ENCODE results near the gene SULF2.

Gene SULF2

DNA sequence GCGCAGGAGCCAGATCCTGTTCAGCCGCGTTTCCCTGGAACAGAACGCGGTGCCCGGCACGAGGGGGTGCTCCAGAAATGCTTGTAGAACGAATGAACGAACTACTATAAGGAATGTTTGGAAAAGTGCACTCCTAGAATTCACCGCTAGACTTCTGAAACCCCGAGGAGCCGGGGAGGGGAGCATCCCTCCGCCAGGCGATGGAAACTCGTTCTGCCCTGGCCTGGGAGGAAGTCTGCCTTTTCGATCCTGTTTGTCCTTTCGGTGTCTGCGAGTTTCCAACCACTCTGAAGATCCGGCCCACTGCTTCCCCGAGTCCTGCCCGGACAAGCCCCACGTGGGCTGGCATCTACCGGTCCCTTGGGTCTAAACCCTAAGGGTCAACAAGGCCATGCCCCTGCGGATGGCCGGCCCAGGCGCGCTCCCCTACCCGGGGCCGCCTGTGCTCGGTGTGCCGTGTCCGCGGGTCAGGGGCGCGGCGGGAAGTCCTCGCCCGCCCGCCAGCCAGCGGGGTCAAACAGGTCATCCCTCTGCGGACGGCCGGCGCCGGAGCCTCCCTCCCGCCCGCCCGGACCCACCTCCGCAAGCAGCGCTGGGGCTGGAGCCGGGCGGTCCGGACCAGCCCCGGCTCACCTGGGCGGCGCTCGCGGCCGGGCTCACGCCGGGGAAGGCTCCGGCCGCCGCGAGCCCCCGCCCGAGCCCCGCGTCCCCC, 526 bp downstream of the SULF2 start:
- Histone ChIP-seq H3K27me3 (ENCODE audit: control insufficient read depth in 2 of 2, insufficient read depth in 2 of 2, low read length in 2 of 2) (no peaks in the 10 kb centered on the region), H3K4me3 (ENCODE audit: low read length in 2 of 2) (peak overlapping the region; percentile 73 to 77), H3K27ac (ENCODE audit: low read depth in 2 of 2, low read length in 2 of 2) (peak overlapping the region; percentile 16 to 60), H3K9me3 (ENCODE audit: control insufficient read depth in 2 of 2, low read length in 2 of 2) (no peaks in the 10 kb centered on the region), H3K36me3 (ENCODE audit: control insufficient read depth in 2 of 2, insufficient read depth in 2 of 2, low read length in 2 of 2) (no peaks in the 10 kb centered on the region), H3K9ac (ENCODE audit: low read depth in 1 of 2, low read length in 2 of 2) (peak overlapping the region; percentile 41 to 73), H3K4me1 (ENCODE audit: control insufficient read depth in 2 of 2, insufficient read depth in 2 of 2, low read length in 2 of 2) (peaks cover 20 to 24% of the 10 kb centered on the region in 2 donors)

DNA sequence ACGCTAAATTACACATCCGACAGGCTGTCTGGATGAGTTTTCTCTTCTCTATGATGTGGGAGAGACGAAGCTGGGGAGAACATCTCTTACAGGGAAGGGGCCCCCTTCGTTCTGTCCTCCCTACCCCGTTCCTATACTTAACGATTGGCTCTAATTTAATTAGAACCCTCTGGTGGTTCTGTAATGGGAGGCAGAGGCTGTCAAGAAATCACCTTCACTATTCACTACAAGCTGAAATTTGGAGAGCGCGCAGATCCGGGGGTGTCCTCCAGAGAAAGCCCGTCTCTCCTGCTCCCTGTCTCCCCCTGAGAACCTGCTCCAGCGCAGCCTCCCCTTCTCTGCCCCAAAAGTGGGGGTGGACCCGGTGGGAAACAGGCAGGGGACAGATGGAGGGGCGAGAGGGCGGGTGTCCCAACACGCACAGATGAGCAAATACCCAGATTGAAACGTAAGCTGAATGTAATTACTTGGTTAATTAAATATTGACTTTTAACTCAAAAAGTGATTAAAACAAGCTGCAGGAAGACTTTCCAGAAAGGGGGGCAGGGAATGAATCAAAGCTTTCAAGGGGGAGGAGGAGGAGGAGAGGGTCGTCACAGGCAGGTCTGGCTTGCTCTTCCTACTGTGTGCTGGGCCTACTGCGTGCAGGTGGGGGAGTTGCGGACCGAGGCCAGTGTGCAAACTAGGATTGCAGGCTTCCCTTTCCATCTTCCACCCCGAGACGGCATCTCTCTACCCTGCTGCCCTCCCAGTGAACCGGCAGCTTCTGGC, 1.3 kb downstream of the SULF2 start:
- H3K27ac ChIP-seq (ENCODE audit: low read depth in 2 of 2, low read length in 2 of 2) = peak overlapping the region in 1 of 2 donors; percentile 16
- H3K27me3 ChIP-seq (ENCODE audit: control insufficient read depth in 2 of 2, insufficient read depth in 2 of 2, low read length in 2 of 2) = no peaks in the 10 kb centered on the region
- peak overlapping the region; percentile 41 to 73 for H3K9ac ChIP-seq (ENCODE audit: low read depth in 1 of 2, low read length in 2 of 2)

DNA sequence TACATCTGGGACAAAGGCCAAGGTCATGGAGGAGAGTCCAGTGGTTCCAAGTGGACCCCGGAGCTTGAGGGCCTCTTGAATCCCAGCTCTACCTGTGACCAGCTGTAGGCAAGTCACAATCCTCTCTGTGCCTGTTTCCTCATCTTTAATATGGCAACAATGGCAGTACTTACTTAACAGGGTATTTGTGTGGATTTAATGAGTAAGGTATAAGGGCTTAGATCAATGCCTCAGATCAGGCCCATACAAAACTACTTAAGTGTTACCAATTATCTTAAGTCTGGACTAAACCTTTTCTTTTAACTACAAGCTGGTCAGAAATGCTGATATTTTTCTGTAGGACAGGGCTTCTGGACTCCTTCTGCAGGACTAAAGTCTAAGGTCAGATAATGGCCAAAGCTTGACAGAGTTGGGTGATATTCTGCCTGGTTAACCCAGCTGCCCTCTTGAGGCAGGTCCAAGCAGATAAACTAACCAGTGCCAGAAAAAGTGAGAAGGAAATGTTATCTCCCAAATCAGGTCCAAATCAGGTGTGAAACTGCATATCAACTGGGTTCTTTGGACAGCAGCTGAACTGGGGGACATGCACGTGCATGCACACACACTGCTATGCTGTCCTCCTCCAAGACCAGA, 2.2 kb downstream of the SULF2 start:
- Histone ChIP-seq H3K9ac (ENCODE audit: low read depth in 1 of 2, low read length in 2 of 2) (no peak overlapping the region), H3K27ac (ENCODE audit: low read depth in 2 of 2, low read length in 2 of 2) (no peak overlapping the region), H3K36me3 (ENCODE audit: control insufficient read depth in 2 of 2, insufficient read depth in 2 of 2, low read length in 2 of 2) (no peaks in the 10 kb centered on the region), H3K27me3 (ENCODE audit: control insufficient read depth in 2 of 2, insufficient read depth in 2 of 2, low read length in 2 of 2) (no peaks in the 10 kb centered on the region), H3K4me1 (ENCODE audit: control insufficient read depth in 2 of 2, insufficient read depth in 2 of 2, low read length in 2 of 2) (peaks cover 19 to 21% of the 10 kb centered on the region in 2 donors), H3K4me3 (ENCODE audit: low read length in 2 of 2) (no peak overlapping the region), H3K9me3 (ENCODE audit: control insufficient read depth in 2 of 2, low read length in 2 of 2) (no peaks in the 10 kb centered on the region)

More for the DNA sequence above, 1.3 kb downstream of the SULF2 start:
- Histone ChIP-seq H3K4me1 (ENCODE audit: control insufficient read depth in 2 of 2, insufficient read depth in 2 of 2, low read length in 2 of 2) (peaks cover 19 to 20% of the 10 kb centered on the region in 2 donors), H3K36me3 (ENCODE audit: control insufficient read depth in 2 of 2, insufficient read depth in 2 of 2, low read length in 2 of 2) (no peaks in the 10 kb centered on the region), H3K4me3 (ENCODE audit: low read length in 2 of 2) (peak overlapping the region; percentile 73 to 77), H3K9me3 (ENCODE audit: control insufficient read depth in 2 of 2, low read length in 2 of 2) (no peaks in the 10 kb centered on the region)

DNA sequence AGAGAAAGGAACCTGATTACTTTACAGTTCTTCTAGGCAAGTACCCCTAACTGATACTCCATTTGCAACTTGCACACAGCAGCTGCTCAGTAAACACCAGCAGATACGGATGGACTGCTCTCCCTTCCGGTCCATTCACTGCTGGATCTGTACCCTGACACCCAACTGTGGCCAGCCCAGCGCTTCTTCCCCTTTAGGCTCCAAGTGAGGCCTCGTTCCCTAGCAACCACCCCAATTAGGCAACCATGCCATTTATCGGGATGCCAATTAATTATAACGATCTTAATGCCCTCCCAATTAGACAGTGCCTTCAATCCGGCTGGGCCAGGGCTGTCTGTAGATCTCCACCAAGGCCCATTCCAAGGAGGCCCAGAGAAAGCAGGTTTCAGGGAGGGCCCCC, 3.2 kb downstream of the SULF2 start:
- Histone ChIP-seq H3K9me3 (ENCODE audit: control insufficient read depth in 2 of 2, low read length in 2 of 2) (no peaks in the 10 kb centered on the region), H3K27me3 (ENCODE audit: control insufficient read depth in 2 of 2, insufficient read depth in 2 of 2, low read length in 2 of 2) (no peaks in the 10 kb centered on the region), H3K4me3 (ENCODE audit: low read length in 2 of 2) (no peak overlapping the region), H3K4me1 (ENCODE audit: control insufficient read depth in 2 of 2, insufficient read depth in 2 of 2, low read length in 2 of 2) (peaks cover 22 to 23% of the 10 kb centered on the region in 2 donors), H3K9ac (ENCODE audit: low read depth in 1 of 2, low read length in 2 of 2) (no peak overlapping the region), H3K27ac (ENCODE audit: low read depth in 2 of 2, low read length in 2 of 2) (no peak overlapping the region), H3K36me3 (ENCODE audit: control insufficient read depth in 2 of 2, insufficient read depth in 2 of 2, low read length in 2 of 2) (no peaks in the 10 kb centered on the region)

DNA sequence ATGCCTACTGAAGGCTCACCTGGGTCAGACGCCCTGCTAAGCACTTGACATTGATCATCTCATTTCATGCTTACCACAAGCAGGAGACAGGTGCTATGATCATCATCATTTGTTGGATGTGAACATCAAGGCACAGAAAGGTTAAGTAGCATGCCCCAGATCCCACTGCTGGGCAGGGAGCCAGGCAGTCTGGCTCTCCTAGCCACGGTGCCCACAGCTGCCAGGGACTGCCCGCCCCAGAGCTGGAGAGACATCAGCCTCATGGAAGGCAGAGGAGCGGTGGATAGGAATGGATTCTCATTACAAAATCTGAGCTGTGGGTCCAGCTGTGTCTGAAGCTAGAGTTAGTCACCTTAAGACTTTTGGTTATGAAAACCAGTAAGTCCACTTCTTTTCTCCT, 3.6 kb downstream of the SULF2 start:
- Histone ChIP-seq H3K9me3 (ENCODE audit: control insufficient read depth in 2 of 2, low read length in 2 of 2) (no peaks in the 10 kb centered on the region), H3K4me3 (ENCODE audit: low read length in 2 of 2) (no peak overlapping the region), H3K9ac (ENCODE audit: low read depth in 1 of 2, low read length in 2 of 2) (no peak overlapping the region), H3K27me3 (ENCODE audit: control insufficient read depth in 2 of 2, insufficient read depth in 2 of 2, low read length in 2 of 2) (no peaks in the 10 kb centered on the region), H3K4me1 (ENCODE audit: control insufficient read depth in 2 of 2, insufficient read depth in 2 of 2, low read length in 2 of 2) (peaks cover 21 to 23% of the 10 kb centered on the region in 2 donors), H3K36me3 (ENCODE audit: control insufficient read depth in 2 of 2, insufficient read depth in 2 of 2, low read length in 2 of 2) (no peaks in the 10 kb centered on the region), H3K27ac (ENCODE audit: low read depth in 2 of 2, low read length in 2 of 2) (no peak overlapping the region)

DNA sequence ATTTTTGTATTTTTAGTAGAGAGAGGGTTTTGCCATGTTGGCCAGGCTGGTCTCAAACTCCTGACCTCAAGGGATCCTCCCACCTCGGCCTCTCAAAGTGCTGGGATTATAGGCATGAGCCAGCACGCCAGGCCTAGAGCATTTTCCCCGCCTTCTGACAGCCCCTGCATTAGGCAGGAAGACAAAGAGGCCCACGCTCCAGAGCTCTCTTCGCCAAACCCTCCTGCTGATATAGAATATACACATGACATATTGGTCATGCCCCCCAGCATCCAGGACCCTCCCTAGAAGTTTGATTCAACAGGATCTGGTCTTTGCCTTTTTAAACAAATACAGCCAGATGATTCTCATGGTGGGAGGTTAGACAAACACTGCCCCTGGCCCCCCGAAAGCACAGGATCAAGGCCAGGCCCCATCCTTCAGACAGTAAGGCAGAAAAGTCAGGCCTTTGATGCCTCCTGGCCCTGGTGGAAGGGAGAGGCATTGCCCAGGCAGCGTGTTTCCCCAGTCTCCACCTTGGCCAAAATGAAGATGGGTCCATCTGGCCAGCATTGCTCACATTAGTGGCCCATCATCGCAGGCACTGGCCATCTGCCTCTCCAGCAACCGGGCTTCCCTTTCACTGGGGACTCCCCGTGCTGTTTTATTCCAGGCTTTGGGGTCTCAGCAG, 4.4 kb downstream of the SULF2 start:
- no peaks in the 10 kb centered on the region for H3K27me3 ChIP-seq (ENCODE audit: control insufficient read depth in 2 of 2, insufficient read depth in 2 of 2, low read length in 2 of 2)
- H3K36me3 ChIP-seq (ENCODE audit: control insufficient read depth in 2 of 2, insufficient read depth in 2 of 2, low read length in 2 of 2) = no peaks in the 10 kb centered on the region
- no peak overlapping the region for H3K9ac ChIP-seq (ENCODE audit: low read depth in 1 of 2, low read length in 2 of 2)
- H3K9me3 ChIP-seq (ENCODE audit: control insufficient read depth in 2 of 2, low read length in 2 of 2) = no peaks in the 10 kb centered on the region
- no peak overlapping the region for H3K4me3 ChIP-seq (ENCODE audit: low read length in 2 of 2)
- no peak overlapping the region for H3K27ac ChIP-seq (ENCODE audit: low read depth in 2 of 2, low read length in 2 of 2)
- peaks cover 21 to 27% of the 10 kb centered on the region in 2 donors for H3K4me1 ChIP-seq (ENCODE audit: control insufficient read depth in 2 of 2, insufficient read depth in 2 of 2, low read length in 2 of 2)

DNA sequence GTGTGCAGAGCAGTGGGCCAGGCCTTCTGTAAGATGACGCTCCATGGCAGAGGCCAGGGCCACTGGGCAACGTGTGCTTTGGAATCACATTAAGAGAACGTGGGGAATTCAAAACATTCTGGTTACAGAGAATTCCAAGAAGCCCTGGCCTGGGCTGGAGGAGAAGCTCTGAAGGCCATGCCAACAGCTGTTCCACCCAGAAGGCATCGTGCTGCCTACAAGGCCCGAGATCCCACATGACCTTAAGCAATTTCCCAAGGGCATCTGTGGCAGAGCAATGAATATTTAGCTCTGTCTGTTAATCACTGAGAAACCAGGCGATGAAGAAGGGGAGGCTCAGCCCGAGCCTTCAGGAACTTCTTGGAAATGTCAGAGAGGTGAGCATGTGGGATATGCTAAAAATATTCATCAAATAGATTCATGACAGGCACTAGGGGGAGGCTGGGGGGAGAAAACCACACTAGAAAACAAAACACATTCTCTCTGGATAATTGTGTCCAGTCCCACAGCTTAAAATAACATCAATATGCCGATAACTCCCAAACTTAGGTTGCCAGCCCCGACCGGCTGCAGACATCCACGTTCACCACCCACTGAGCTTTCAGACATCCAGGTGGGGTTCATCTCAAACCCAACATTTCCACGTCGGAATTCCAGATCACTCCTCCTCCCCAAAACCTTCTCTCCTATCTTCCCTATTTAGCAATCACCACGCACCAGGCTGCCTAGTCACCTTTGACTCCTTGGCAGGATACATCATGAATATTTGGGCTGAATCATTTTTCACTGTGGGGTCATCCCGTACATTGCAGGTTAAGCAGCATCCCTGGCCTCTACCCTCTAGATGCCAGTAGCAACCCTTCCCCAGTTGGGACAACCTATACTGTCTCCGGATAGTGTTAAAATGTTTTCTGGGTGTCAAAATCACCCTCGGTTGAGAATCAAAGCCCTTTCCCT, 6.6 kb downstream of the SULF2 start:
- H3K9ac ChIP-seq (ENCODE audit: low read depth in 1 of 2, low read length in 2 of 2) = no peak overlapping the region
- no peak overlapping the region for H3K27ac ChIP-seq (ENCODE audit: low read depth in 2 of 2, low read length in 2 of 2)
- H3K27me3 ChIP-seq (ENCODE audit: control insufficient read depth in 2 of 2, insufficient read depth in 2 of 2, low read length in 2 of 2) = no peaks in the 10 kb centered on the region
- H3K4me1 ChIP-seq (ENCODE audit: control insufficient read depth in 2 of 2, insufficient read depth in 2 of 2, low read length in 2 of 2) = peaks cover 22 to 31% of the 10 kb centered on the region in 2 donors
- no peak overlapping the region for H3K4me3 ChIP-seq (ENCODE audit: low read length in 2 of 2)
- no peaks in the 10 kb centered on the region for H3K36me3 ChIP-seq (ENCODE audit: control insufficient read depth in 2 of 2, insufficient read depth in 2 of 2, low read length in 2 of 2)
- no peaks in the 10 kb centered on the region for H3K9me3 ChIP-seq (ENCODE audit: control insufficient read depth in 2 of 2, low read length in 2 of 2)

DNA sequence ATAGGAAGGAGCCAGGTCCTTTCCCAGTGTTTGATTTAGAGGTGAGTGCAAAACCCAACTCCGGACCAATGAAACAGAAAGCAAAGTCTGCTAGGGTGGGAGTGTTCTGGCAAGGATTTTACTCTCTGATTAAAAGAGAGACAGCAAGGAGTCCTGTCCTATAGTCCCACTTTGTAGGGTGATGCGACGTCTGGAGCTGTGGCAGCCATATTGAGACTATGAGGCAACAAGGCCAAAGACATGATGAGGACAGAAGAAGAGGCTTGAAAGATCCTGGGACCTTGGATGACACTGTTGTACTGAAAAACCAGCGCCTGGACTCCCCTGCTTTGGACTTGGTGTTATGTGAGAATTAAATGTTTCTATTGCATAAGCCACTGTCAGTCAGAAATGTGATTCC, 8.1 kb downstream of the SULF2 start:
- Histone ChIP-seq H3K4me1 (ENCODE audit: control insufficient read depth in 2 of 2, insufficient read depth in 2 of 2, low read length in 2 of 2) (peaks cover 29 to 42% of the 10 kb centered on the region in 2 donors), H3K4me3 (ENCODE audit: low read length in 2 of 2) (no peak overlapping the region), H3K27ac (ENCODE audit: low read depth in 2 of 2, low read length in 2 of 2) (peak overlapping the region in 1 of 2 donors; percentile 15), H3K9me3 (ENCODE audit: control insufficient read depth in 2 of 2, low read length in 2 of 2) (no peaks in the 10 kb centered on the region), H3K36me3 (ENCODE audit: control insufficient read depth in 2 of 2, insufficient read depth in 2 of 2, low read length in 2 of 2) (no peaks in the 10 kb centered on the region), H3K9ac (ENCODE audit: low read depth in 1 of 2, low read length in 2 of 2) (no peak overlapping the region), H3K27me3 (ENCODE audit: control insufficient read depth in 2 of 2, insufficient read depth in 2 of 2, low read length in 2 of 2) (no peaks in the 10 kb centered on the region)

DNA sequence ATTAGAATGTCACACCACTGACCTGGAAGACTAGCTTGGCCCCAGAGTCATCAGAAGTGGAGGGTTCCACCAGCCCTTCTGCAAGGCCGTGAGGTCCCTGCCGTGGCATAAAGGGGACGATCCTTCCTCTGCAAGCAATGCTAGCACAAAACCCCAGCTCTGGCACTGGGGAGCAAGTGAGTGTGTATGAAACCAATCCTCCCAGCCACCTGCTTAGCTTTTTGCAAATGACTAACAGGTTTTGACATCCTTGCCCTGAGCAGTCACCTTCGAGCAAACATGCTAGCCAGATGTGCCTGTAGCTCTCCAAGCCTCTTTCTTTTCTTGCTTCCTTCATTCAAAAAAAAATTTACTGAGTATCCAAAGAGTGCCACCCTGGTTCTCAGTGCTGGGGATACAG, 8.6 kb downstream of the SULF2 start:
- Histone ChIP-seq H3K9ac (ENCODE audit: low read depth in 1 of 2, low read length in 2 of 2) (no peak overlapping the region), H3K4me1 (ENCODE audit: control insufficient read depth in 2 of 2, insufficient read depth in 2 of 2, low read length in 2 of 2) (peaks cover 29 to 42% of the 10 kb centered on the region in 2 donors), H3K27ac (ENCODE audit: low read depth in 2 of 2, low read length in 2 of 2) (peak overlapping the region; percentile 15 to 18), H3K4me3 (ENCODE audit: low read length in 2 of 2) (no peak overlapping the region), H3K36me3 (ENCODE audit: control insufficient read depth in 2 of 2, insufficient read depth in 2 of 2, low read length in 2 of 2) (no peaks in the 10 kb centered on the region), H3K9me3 (ENCODE audit: control insufficient read depth in 2 of 2, low read length in 2 of 2) (no peaks in the 10 kb centered on the region), H3K27me3 (ENCODE audit: control insufficient read depth in 2 of 2, insufficient read depth in 2 of 2, low read length in 2 of 2) (no peaks in the 10 kb centered on the region)

All from mucosa of rectum (tissue), 2 donors.